Peyer's patch (tissue), 4 donors: ENCODE measurements around the gene SNRNP25. TPM values are rescaled to one million over a fixed set of nuclear protein-coding genes. Genes with fewer than 3 reads are reported as not detected.
"Not testable (repeated sequence)": the region's sequence is repeated elsewhere in the genome, so short reads cannot be mapped to it uniquely, and the experiment has no call there.

Experiments
- DNase-seq, 3 donors: peaks; one replicate each; pipeline ENCODE4 v3.0.0-alpha.2; 2017 to 2019
- H3K27ac ChIP-seq, 4 donors: fragments of 200-600 bp; sonication (generic); one replicate each; pipeline ENCODE4 v1.5.1; 2016 to 2019
- H3K27me3 ChIP-seq, 2 donors: fragments of 200-600 bp; sonication (generic); one replicate each; pipeline ENCODE4 v1.5.1; 2019
- H3K36me3 ChIP-seq, 3 donors: fragments of 200-600 bp; sonication (generic); one replicate each; pipeline ENCODE4 v1.5.1; 2016 to 2019
- H3K4me1 ChIP-seq, 4 donors: fragments of 200-600 bp; sonication (generic); one replicate each; pipeline ENCODE4 v1.5.1; 2016 to 2019
- H3K4me3 ChIP-seq, 4 donors: fragments of 200-600 bp; sonication (generic); 1 replicate in 3 of 4; 2 replicates in 1 of 4; pipeline ENCODE4 v1.5.1; 2016 to 2019; ENCODE audit warnings: mild to moderate bottlenecking in 1 of 4
- H3K9me3 ChIP-seq, 4 donors: fragments of 200-600 bp; sonication (generic); one replicate each; pipeline ENCODE4 v1.5.1; 2016 to 2019; ENCODE audit warnings: mild to moderate bottlenecking in 1 of 4
- POLR2A ChIP-seq, 2 donors: fragments of 450-650 bp; IDR thresholded peaks; one replicate each; pipeline ENCODE4 v1.5.1; 2017; ENCODE audit warnings: antibody characterized with exemption in 2 of 2, mild to moderate bottlenecking in 2 of 2, moderate library complexity in 2 of 2
- total RNA-seq, 4 donors: library from RNA; depleted of rRNA; stranded (reverse); fragments of >200 nt; gene quantifications; one replicate each; pipeline ENCODE4 v1.1.0, GENCODE V29; 2016
- TF ChIP-seq, protein P1 (sequence below), 6 experiments: fragments of 450-650 bp in 4 of 6; fragments of 200-600 bp in 2 of 6; sonication (generic) in 1 of 6; IDR thresholded peaks; one replicate each; pipeline ENCODE4 v1.5.1; 2017 to 2019; ENCODE audit warnings: antibody characterized with exemption in 6 of 6, mild to moderate bottlenecking in 3 of 6, moderate library complexity in 1 of 6

SNRNP25 gene
- total RNA-seq, 4 donors from 2014 or later, result 8.7 to 17.6 (median 14.4) TPM

GRCh38 chr16:43294-43693, 10.3 kb upstream of the SNRNP25 start:
- no peaks in the 10 kb centered on the region for H3K9me3 ChIP-seq
- no peak overlapping the region for H3K27ac ChIP-seq
- no peak for DNase-seq
- no peak overlapping the region for H3K4me3 ChIP-seq
- no peak for TF ChIP-seq POLR2A (IDR thresholded peaks at IDR 0.05)
- TF ChIP-seq, protein P1, sequence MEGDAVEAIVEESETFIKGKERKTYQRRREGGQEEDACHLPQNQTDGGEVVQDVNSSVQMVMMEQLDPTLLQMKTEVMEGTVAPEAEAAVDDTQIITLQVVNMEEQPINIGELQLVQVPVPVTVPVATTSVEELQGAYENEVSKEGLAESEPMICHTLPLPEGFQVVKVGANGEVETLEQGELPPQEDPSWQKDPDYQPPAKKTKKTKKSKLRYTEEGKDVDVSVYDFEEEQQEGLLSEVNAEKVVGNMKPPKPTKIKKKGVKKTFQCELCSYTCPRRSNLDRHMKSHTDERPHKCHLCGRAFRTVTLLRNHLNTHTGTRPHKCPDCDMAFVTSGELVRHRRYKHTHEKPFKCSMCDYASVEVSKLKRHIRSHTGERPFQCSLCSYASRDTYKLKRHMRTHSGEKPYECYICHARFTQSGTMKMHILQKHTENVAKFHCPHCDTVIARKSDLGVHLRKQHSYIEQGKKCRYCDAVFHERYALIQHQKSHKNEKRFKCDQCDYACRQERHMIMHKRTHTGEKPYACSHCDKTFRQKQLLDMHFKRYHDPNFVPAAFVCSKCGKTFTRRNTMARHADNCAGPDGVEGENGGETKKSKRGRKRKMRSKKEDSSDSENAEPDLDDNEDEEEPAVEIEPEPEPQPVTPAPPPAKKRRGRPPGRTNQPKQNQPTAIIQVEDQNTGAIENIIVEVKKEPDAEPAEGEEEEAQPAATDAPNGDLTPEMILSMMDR (IDR thresholded peaks at IDR 0.05), result no peak
- peaks cover 0 to 10% (median 5%) of the 10 kb centered on the region in 4 donors for H3K4me1 ChIP-seq
- peaks cover 0 to 12% (median 0%) of the 10 kb centered on the region in 3 donors for H3K36me3 ChIP-seq
- no peaks in the 10 kb centered on the region for H3K27me3 ChIP-seq

DNA sequence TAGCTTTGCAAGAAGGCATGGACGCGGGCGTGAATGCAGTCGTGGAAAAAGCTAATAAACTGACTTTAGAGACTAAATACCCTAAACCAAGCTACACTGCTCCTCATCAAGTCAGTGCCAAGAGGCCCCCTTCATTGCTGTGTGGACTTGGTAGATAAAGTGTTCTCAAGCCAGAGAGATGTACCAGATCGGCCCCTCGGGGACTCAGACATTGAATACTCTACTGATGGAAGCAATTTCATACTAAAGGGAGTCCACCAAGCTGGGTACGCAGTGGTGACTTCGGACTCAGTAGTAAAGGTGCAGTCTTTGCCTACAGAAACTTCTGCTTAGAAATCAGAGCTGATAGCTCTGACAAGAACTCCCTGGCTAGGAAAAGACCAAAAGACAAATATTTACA, 9.0 kb upstream of the SNRNP25 start:
- H3K4me1 ChIP-seq, result no peaks in the 10 kb centered on the region
- DNase-seq, result no peak
- no peak overlapping the region for H3K4me3 ChIP-seq
- no peak for TF ChIP-seq POLR2A (IDR thresholded peaks at IDR 0.05)
- TF ChIP-seq, protein P1 (IDR thresholded peaks at IDR 0.05), result no peak
- no peaks in the 10 kb centered on the region for H3K27me3 ChIP-seq
- no peak overlapping the region for H3K27ac ChIP-seq
- H3K9me3 ChIP-seq, result no peaks in the 10 kb centered on the region
- peaks cover 0 to 12% (median 0%) of the 10 kb centered on the region in 3 donors for H3K36me3 ChIP-seq

DNA sequence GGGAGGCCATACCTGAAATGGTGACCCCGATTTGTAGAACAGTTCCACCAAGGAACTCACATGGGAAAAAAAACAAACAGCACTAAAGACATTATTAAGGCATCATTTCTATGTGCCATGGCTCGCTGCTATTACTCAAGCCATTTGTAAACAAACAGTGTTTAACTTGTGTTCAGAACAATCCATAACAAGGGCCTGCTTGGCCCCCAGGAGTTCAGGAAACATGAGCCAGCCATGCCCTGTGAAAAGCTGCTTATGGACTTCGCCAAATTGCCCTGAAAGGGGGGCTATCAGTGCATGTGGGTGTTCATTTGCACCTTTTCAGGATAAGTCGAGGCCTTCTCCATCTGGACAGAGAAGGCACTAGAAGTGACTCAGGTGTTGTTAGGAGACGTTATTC, 8.2 kb upstream of the SNRNP25 start:
- TF ChIP-seq, protein P1 (IDR thresholded peaks at IDR 0.05), result no peak
- TF ChIP-seq POLR2A (IDR thresholded peaks at IDR 0.05), result no peak
- no peaks in the 10 kb centered on the region for H3K4me1 ChIP-seq
- no peaks in the 10 kb centered on the region for H3K27me3 ChIP-seq
- H3K36me3 ChIP-seq, result peaks cover 0 to 15% (median 0%) of the 10 kb centered on the region in 3 donors
- no peaks in the 10 kb centered on the region for H3K9me3 ChIP-seq
- no peak for DNase-seq
- H3K4me3 ChIP-seq, result no peak overlapping the region
- no peak overlapping the region for H3K27ac ChIP-seq

GRCh38 chr16:46510-46909, 7.1 kb upstream of the SNRNP25 start:
- not testable (repeated sequence) for H3K27me3 ChIP-seq, H3K4me1 ChIP-seq, H3K9me3 ChIP-seq, DNase-seq, H3K27ac ChIP-seq, H3K4me3 ChIP-seq
- peaks cover 0 to 15% (median 0%) of the 10 kb centered on the region in 3 donors for H3K36me3 ChIP-seq

DNA sequence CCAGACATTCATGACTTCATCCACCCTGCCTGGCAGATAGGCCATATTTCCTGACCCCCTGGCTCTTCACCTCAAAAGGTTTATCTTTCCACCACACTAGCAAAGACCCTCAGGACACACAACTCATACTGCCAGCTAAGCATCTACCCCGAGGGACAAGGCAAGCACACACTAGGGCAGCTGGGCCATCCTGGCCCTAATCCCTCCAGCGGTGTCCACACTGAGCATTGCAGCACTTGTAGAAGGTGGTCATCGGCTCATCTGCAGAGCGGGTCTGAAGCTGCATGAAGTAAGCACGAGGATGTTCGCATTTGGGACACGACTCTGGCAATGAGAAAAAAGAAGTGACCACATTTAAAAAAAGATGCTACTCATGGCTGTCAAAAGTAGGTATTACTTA, 6.4 kb upstream of the SNRNP25 start:
- Histone ChIP-seq H3K4me1 (no peaks in the 10 kb centered on the region), H3K4me3 (no peak overlapping the region), H3K36me3 (peaks cover 0 to 15% (median 0%) of the 10 kb centered on the region in 3 donors), H3K27me3 (no peaks in the 10 kb centered on the region), H3K27ac (no peak overlapping the region), H3K9me3 (no peaks in the 10 kb centered on the region)
- DNase-seq, result no peak
- no peak for TF ChIP-seq POLR2A (IDR thresholded peaks at IDR 0.05)
- TF ChIP-seq, protein P1 (IDR thresholded peaks at IDR 0.05), result no peak

- DNase-seq, result no peak
- TF ChIP-seq, protein P1 (IDR thresholded peaks at IDR 0.05), result no peak
- peaks cover 0 to 8% (median 4%) of the 10 kb centered on the region in 4 donors for H3K4me1 ChIP-seq
- H3K9me3 ChIP-seq, result no peaks in the 10 kb centered on the region
- no peak overlapping the region for H3K4me3 ChIP-seq
- no peak overlapping the region for H3K27ac ChIP-seq
- peaks cover 0 to 18% (median 0%) of the 10 kb centered on the region in 3 donors for H3K36me3 ChIP-seq
- H3K27me3 ChIP-seq, result no peaks in the 10 kb centered on the region
Measured at GRCh38 chr16:50769-51591, 2.6 kb upstream of the SNRNP25 start.
